Measurements from ENCODE around the gene HEATR5B. TPM values are rescaled to one million over a fixed set of nuclear protein-coding genes. Genes with fewer than 3 reads are reported as not detected.
A peak's percentile ranks its signal among the peaks of the same experiment; 100 is the strongest.
"Not testable (repeated sequence)": the region's sequence is repeated elsewhere in the genome, so short reads cannot be mapped to it uniquely, and the experiment has no call there.

The HEATR5B gene
- polyA plus RNA-seq, 2 donors: 7.7 to 9.0 TPM

DNA sequence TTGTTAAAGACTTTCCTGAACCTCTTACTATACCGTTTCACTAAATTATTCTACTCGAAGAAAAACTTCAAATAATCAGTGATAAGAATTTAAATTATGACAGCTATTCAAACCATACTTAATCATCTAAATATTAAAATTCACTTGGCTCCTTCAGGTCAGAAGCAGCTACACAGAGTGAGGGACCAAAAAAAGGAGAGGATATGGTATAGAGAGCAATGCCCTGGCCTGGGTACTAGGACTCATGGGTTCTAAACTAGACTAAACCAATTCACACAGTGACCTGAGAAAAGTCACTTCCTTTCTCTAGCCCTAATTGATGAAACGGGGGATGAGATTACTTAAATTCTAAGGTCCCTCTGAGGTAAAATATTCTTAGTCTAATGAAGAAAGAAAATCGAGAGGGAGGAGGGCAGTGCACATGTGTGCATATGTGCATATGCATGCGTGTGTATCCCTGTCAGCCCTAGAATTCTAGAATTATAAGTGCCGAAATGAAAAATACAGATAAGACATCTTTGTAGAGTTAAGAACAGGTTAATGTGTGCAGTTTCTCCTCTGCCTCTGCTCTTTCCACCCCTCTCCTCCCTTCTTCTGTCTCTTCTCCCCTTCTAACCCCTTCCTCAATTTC lies 129.1 kb downstream of the HEATR5B start:
- Histone ChIP-seq H3K4me1 (ENCODE audit: control insufficient read depth in 2 of 2, insufficient read depth in 2 of 2, low read length in 1 of 2) (peaks cover 0 to 2% of the 10 kb centered on the region in 2 donors), H3K9me3 (ENCODE audit: control insufficient read depth in 2 of 2, insufficient read depth in 1 of 2, low read depth in 1 of 2, low read length in 1 of 2) (no peaks in the 10 kb centered on the region), H3K27me3 (ENCODE audit: control insufficient read depth in 1 of 2, insufficient read depth in 2 of 2, low read length in 2 of 2) (no peaks in the 10 kb centered on the region), H3K36me3 (ENCODE audit: control insufficient read depth in 2 of 2, insufficient read depth in 2 of 2, low read length in 1 of 2) (no peaks in the 10 kb centered on the region), H3K27ac (ENCODE audit: low read depth in 2 of 2, low read length in 1 of 2) (no peak overlapping the region), H3K4me3 (ENCODE audit: low read depth in 1 of 2, low read length in 2 of 2) (no peak overlapping the region)
- 77 to 83% methylated on average over 6 of the region's 6 CpGs for WGBS, 2 donors

DNA sequence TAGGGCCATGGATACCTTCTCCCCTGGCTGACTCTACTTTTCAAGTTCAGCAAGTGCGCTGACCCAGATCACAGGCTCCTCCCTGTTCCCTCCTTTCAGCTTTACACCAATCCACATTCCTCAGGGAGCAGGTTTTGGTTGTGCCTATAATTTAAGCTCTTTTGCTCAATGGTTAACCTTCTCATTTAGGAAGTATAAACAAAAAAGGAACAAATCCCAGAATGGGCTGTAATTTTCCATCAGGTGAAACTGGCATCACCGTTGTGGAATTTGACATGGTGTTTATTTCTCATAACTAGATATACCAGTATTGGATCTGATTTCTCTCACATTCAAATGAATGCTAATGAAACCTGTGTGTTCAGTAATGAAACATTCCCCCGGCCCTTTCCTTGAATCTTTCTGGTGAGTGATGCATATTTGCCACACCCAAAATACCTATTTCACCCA lies 131.4 kb downstream of the HEATR5B start:
- H3K9me3 ChIP-seq (ENCODE audit: control insufficient read depth in 2 of 2, insufficient read depth in 1 of 2, low read depth in 1 of 2, low read length in 1 of 2): no peaks in the 10 kb centered on the region
- WGBS, 2 donors: 52 to 68% methylated on average over 3 of the region's 3 CpGs
- no peaks in the 10 kb centered on the region for H3K27me3 ChIP-seq (ENCODE audit: control insufficient read depth in 1 of 2, insufficient read depth in 2 of 2, low read length in 2 of 2)
- no peak overlapping the region for H3K4me3 ChIP-seq (ENCODE audit: low read depth in 1 of 2, low read length in 2 of 2)
- peaks cover 0 to 2% of the 10 kb centered on the region in 2 donors for H3K4me1 ChIP-seq (ENCODE audit: control insufficient read depth in 2 of 2, insufficient read depth in 2 of 2, low read length in 1 of 2)
- no peaks in the 10 kb centered on the region for H3K36me3 ChIP-seq (ENCODE audit: control insufficient read depth in 2 of 2, insufficient read depth in 2 of 2, low read length in 1 of 2)
- H3K27ac ChIP-seq (ENCODE audit: low read depth in 2 of 2, low read length in 1 of 2): peak overlapping the region; percentile 89 to 90

DNA sequence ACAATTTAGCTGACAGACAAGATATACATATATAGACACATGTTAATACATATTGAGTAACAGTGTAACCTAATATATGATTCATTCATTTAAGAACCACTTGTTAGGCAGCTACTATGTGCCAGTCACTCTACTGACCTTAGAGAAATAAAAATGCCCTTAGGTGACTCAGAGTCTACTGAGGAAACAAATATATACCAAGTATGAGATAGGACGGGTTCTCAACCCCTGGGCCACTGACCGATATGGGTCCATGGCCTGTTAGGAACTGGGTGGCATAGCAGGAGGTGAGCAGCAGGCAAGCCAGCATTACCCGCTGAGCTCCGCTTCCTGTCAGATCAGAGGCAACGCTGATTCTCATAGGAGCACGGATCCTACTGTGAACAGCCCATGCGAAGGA lies 132.6 kb downstream of the HEATR5B start:
- peaks cover 0 to 2% of the 10 kb centered on the region in 2 donors for H3K4me1 ChIP-seq (ENCODE audit: control insufficient read depth in 2 of 2, insufficient read depth in 2 of 2, low read length in 1 of 2)
- WGBS, 2 donors: 86 to 89% methylated on average over 7 of the region's 7 CpGs
- no peak overlapping the region for H3K4me3 ChIP-seq (ENCODE audit: low read depth in 1 of 2, low read length in 2 of 2)
- no peaks in the 10 kb centered on the region for H3K36me3 ChIP-seq (ENCODE audit: control insufficient read depth in 2 of 2, insufficient read depth in 2 of 2, low read length in 1 of 2)
- peak overlapping the region; percentile 36 to 93 for H3K27ac ChIP-seq (ENCODE audit: low read depth in 2 of 2, low read length in 1 of 2)
- no peaks in the 10 kb centered on the region for H3K27me3 ChIP-seq (ENCODE audit: control insufficient read depth in 1 of 2, insufficient read depth in 2 of 2, low read length in 2 of 2)
- H3K9me3 ChIP-seq (ENCODE audit: control insufficient read depth in 2 of 2, insufficient read depth in 1 of 2, low read depth in 1 of 2, low read length in 1 of 2): no peaks in the 10 kb centered on the region

DNA sequence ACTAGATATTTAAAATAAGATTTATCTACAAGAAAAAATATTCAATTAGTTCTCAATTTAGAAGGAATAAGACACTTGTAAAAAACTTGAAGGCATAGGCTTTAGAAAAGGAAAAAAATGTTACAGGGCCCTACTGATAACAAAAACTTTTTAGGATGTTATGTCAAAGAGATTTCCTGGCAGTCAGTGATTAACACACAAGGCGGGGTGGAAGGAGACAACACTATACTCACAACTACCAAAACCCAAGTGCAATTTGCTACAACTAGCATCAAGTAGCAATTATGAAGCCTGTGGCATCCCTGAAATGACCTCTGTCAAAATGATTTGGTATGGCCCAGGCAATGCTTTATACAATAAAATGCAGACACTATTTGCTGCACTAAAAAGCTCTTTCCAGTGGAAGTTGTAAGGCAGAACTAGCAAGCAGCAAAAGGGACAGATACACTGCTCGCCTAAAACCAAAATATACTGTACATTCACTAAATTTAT lies 133.1 kb downstream of the HEATR5B start:
- Histone ChIP-seq H3K36me3 (ENCODE audit: control insufficient read depth in 2 of 2, insufficient read depth in 2 of 2, low read length in 1 of 2) (no peaks in the 10 kb centered on the region), H3K27ac (ENCODE audit: low read depth in 2 of 2, low read length in 1 of 2) (peak overlapping the region; percentile 55 to 68)

DNA sequence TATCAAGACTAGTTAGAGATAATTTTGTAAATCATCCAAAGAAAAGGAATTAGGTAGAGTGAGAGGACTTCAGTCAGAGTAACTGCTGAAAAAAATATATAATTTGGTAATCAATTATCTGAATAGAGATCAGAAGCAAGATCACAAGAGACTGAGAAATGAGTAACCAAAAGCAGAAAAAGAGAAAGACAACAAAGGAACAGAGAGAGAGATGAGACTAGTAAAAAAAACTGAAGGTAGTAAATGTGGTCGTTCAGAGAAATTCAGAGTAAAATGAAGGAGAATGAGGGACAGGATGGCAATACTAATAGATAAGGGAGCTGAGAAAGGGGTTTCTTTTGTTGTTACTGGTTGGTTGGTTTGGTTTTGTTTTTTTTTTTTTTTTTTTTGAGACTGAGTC lies 134.3 kb downstream of the HEATR5B start:
- no peaks in the 10 kb centered on the region for H3K36me3 ChIP-seq (ENCODE audit: control insufficient read depth in 2 of 2, insufficient read depth in 2 of 2, low read length in 1 of 2)
- WGBS, 2 donors: 70 to 82% methylated on average over 1 of the region's 1 CpG

More for the DNA sequence above, 133.1 kb downstream of the HEATR5B start:
- no peak overlapping the region for H3K4me3 ChIP-seq (ENCODE audit: low read depth in 1 of 2, low read length in 2 of 2)
- WGBS, 2 donors: 84 to 89% methylated on average over 2 of the region's 2 CpGs
- H3K9me3 ChIP-seq (ENCODE audit: control insufficient read depth in 2 of 2, insufficient read depth in 1 of 2, low read depth in 1 of 2, low read length in 1 of 2): no peaks in the 10 kb centered on the region
- peaks cover 0 to 2% of the 10 kb centered on the region in 2 donors for H3K4me1 ChIP-seq (ENCODE audit: control insufficient read depth in 2 of 2, insufficient read depth in 2 of 2, low read length in 1 of 2)
- H3K27me3 ChIP-seq (ENCODE audit: control insufficient read depth in 1 of 2, insufficient read depth in 2 of 2, low read length in 2 of 2): no peaks in the 10 kb centered on the region

DNA sequence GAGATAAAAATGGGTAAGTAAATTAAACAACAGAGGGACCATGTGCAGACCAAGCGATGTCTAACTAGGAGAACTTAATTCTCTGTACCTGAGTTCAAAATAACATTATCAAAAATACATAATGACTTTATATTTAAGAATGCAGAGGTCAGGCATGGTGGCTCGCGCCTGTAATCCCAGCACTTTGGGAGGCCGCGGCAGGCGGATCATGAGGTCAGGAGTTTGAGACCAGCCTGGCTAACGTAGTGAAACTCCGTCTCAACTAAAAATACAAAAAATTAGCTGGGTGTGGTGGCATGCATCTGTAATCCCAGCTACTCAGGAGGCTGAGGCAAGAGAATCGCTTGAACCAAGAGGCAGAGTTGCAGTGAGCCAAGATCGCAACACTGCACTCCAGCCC lies 138.9 kb downstream of the HEATR5B start:
- H3K27ac ChIP-seq (ENCODE audit: low read depth in 2 of 2, low read length in 1 of 2); H3K27me3 ChIP-seq (ENCODE audit: control insufficient read depth in 1 of 2, insufficient read depth in 2 of 2, low read length in 2 of 2); H3K36me3 ChIP-seq (ENCODE audit: control insufficient read depth in 2 of 2, insufficient read depth in 2 of 2, low read length in 1 of 2); H3K4me3 ChIP-seq (ENCODE audit: low read depth in 1 of 2, low read length in 2 of 2); H3K9me3 ChIP-seq (ENCODE audit: control insufficient read depth in 2 of 2, insufficient read depth in 1 of 2, low read depth in 1 of 2, low read length in 1 of 2); H3K4me1 ChIP-seq (ENCODE audit: control insufficient read depth in 2 of 2, insufficient read depth in 2 of 2, low read length in 1 of 2): not testable (repeated sequence)
- WGBS, 2 donors: 91 to 95% methylated on average over 10 of the region's 10 CpGs

More for the DNA sequence above, 134.3 kb downstream of the HEATR5B start:
- Histone ChIP-seq H3K4me1 (ENCODE audit: control insufficient read depth in 2 of 2, insufficient read depth in 2 of 2, low read length in 1 of 2) (peaks cover 0 to 2% of the 10 kb centered on the region in 2 donors), H3K4me3 (ENCODE audit: low read depth in 1 of 2, low read length in 2 of 2) (no peak overlapping the region), H3K27ac (ENCODE audit: low read depth in 2 of 2, low read length in 1 of 2) (no peak overlapping the region), H3K9me3 (ENCODE audit: control insufficient read depth in 2 of 2, insufficient read depth in 1 of 2, low read depth in 1 of 2, low read length in 1 of 2) (no peaks in the 10 kb centered on the region), H3K27me3 (ENCODE audit: control insufficient read depth in 1 of 2, insufficient read depth in 2 of 2, low read length in 2 of 2) (no peaks in the 10 kb centered on the region)

DNA sequence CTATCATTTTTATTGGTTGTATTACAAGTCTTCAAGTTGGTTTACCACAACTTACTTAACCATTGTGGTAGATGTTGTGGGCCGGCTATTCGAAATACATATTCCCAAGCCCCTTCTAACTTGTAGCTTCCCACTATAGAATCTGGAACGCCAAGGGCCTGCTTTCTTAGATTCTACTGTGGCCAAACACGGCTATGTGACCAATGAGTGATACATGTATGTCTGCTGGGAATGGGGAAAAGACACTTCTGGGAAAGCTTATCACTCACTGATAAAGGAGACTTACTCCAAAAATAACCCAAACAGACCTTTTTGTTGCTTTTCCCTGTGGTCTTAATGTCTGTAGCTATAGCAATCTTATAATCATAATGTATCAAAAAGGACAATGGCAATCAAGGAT lies 142.3 kb downstream of the HEATR5B start:
- WGBS, 2 donors: 92 to 96% methylated on average over 4 of the region's 4 CpGs
- Histone ChIP-seq H3K27me3 (ENCODE audit: control insufficient read depth in 1 of 2, insufficient read depth in 2 of 2, low read length in 2 of 2) (no peaks in the 10 kb centered on the region), H3K36me3 (ENCODE audit: control insufficient read depth in 2 of 2, insufficient read depth in 2 of 2, low read length in 1 of 2) (peaks cover 0 to 2% of the 10 kb centered on the region in 2 donors), H3K4me3 (ENCODE audit: low read depth in 1 of 2, low read length in 2 of 2) (no peak overlapping the region), H3K9me3 (ENCODE audit: control insufficient read depth in 2 of 2, insufficient read depth in 1 of 2, low read depth in 1 of 2, low read length in 1 of 2) (no peaks in the 10 kb centered on the region), H3K4me1 (ENCODE audit: control insufficient read depth in 2 of 2, insufficient read depth in 2 of 2, low read length in 1 of 2) (no peaks in the 10 kb centered on the region), H3K27ac (ENCODE audit: low read depth in 2 of 2, low read length in 1 of 2) (no peak overlapping the region)

DNA sequence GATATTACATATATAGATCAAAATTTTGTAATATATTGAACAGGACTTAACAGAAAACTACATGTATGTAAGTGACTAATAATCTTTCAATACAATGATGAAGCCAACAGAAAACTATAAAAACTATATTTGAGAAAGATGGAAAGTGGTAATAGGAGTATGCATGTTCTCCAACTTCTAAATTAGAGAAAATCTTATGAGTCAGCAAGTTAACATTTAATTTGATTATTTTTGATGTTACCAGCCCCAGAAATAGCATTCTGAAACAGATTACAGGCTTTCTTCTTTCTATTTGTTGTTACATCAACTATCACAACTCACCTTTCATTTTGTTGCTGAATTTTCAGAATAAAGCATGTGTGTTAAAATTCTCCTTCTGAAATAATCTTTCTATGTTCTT lies 147.6 kb downstream of the HEATR5B start:
- H3K9me3 ChIP-seq (ENCODE audit: control insufficient read depth in 2 of 2, insufficient read depth in 1 of 2, low read depth in 1 of 2, low read length in 1 of 2); H3K27me3 ChIP-seq (ENCODE audit: control insufficient read depth in 1 of 2, insufficient read depth in 2 of 2, low read length in 2 of 2); H3K4me3 ChIP-seq (ENCODE audit: low read depth in 1 of 2, low read length in 2 of 2); H3K27ac ChIP-seq (ENCODE audit: low read depth in 2 of 2, low read length in 1 of 2); H3K4me1 ChIP-seq (ENCODE audit: control insufficient read depth in 2 of 2, insufficient read depth in 2 of 2, low read length in 1 of 2); H3K36me3 ChIP-seq (ENCODE audit: control insufficient read depth in 2 of 2, insufficient read depth in 2 of 2, low read length in 1 of 2): not testable (repeated sequence)

DNA sequence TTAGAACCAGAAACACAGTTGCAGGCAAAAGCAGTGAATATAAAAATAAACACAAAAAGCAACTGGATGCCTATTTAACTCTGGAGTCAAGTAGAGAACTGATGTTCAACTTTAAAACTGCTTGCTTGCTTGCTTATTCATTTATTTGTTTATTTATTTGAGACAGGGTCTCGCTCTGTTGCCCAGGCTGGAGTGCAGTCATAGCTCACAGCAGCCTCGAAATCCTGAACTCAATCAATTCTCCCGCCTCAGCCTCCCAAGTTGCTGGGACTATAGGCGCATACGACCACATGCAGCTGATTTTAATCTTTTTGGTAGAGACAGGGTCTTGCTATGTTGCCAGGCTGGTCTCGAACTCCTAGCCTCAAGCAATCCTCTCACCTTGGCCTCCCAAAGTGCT lies 152.5 kb downstream of the HEATR5B start:
- peak overlapping the region in 1 of 2 donors; percentile 42 for H3K27ac ChIP-seq (ENCODE audit: low read depth in 2 of 2, low read length in 1 of 2)
- H3K27me3 ChIP-seq (ENCODE audit: control insufficient read depth in 1 of 2, insufficient read depth in 2 of 2, low read length in 2 of 2); H3K4me3 ChIP-seq (ENCODE audit: low read depth in 1 of 2, low read length in 2 of 2); H3K36me3 ChIP-seq (ENCODE audit: control insufficient read depth in 2 of 2, insufficient read depth in 2 of 2, low read length in 1 of 2); H3K9me3 ChIP-seq (ENCODE audit: control insufficient read depth in 2 of 2, insufficient read depth in 1 of 2, low read depth in 1 of 2, low read length in 1 of 2); H3K4me1 ChIP-seq (ENCODE audit: control insufficient read depth in 2 of 2, insufficient read depth in 2 of 2, low read length in 1 of 2): not testable (repeated sequence)
- 95 to 96% methylated on average over 6 of the region's 6 CpGs for WGBS, 2 donors

Data from esophagus (tissue), 2 donors.